K562 (cell line): ENCODE measurements around the gene TMEM101.

Experiments
- SREBF2 ChIP-seq: sonication (generic); formaldehyde crosslinking; IDR thresholded peaks from 2 replicates; pipeline ENCODE4 v1.4.0; 2020; ENCODE audit warnings: mild to moderate bottlenecking, missing genetic modification reagents
- ZC3H8 ChIP-seq: fragments of 450-650 bp; IDR thresholded peaks from 2 replicates; pipeline ENCODE4 v1.6.1; 2017
- ZNF239 ChIP-seq: fragments of 250-450 bp; sonication (Bioruptor Pico); IDR thresholded peaks from 2 replicates; pipeline ENCODE4 v1.4.0; 2020; ENCODE audit warnings: mild to moderate bottlenecking

GRCh38 chr17:44043272-44043696, 28.5 kb upstream of the TMEM101 start:
- TF ChIP-seq ZNF239 (CRISPR knock-in tag) (no peak), ZC3H8 (no peak), SREBF2 (CRISPR knock-in tag) (no peak)
